HEK293T (cell line): Measurements from ENCODE around the gene BLTP2.

Experiments
- BHLHE40 ChIP-seq: fragments of 450-650 bp; IDR thresholded peaks from 2 replicates; pipeline ENCODE4 v1.6.1; 2016; ENCODE audit warnings: mild to moderate bottlenecking, moderate library complexity, borderline replicate concordance
- CTBP1 ChIP-seq: fragments of 450-650 bp; IDR thresholded peaks from 2 replicates; pipeline ENCODE4 v1.6.1; 2016; ENCODE audit warnings: borderline replicate concordance
- ELF4 ChIP-seq: fragments of 450-650 bp; IDR thresholded peaks from 2 replicates; pipeline ENCODE4 v1.6.1; 2017; ENCODE audit warnings: antibody characterized with exemption
- FOXA1 ChIP-seq: fragments of 450-650 bp; IDR thresholded peaks from 2 replicates; pipeline ENCODE4 v1.6.1; 2016; ENCODE audit warnings: mild to moderate bottlenecking
- FOXK2 ChIP-seq: fragments of 450-650 bp; IDR thresholded peaks from 2 replicates; pipeline ENCODE4 v1.6.1; 2016; ENCODE audit warnings: mild to moderate bottlenecking
- FOXM1 ChIP-seq: fragments of 450-650 bp; IDR thresholded peaks from 2 replicates; pipeline ENCODE4 v1.6.1; 2017; ENCODE audit warnings: mild to moderate bottlenecking, borderline replicate concordance
- HDGF ChIP-seq: fragments of 450-650 bp; IDR thresholded peaks from 2 replicates; pipeline ENCODE4 v1.6.1; 2017; ENCODE audit warnings: antibody characterized with exemption, borderline replicate concordance
- LEF1 ChIP-seq: fragments of 450-650 bp; IDR thresholded peaks from 2 replicates; pipeline ENCODE4 v1.6.1; 2017; ENCODE audit warnings: mild to moderate bottlenecking, borderline replicate concordance
- PKNOX1 ChIP-seq: fragments of 450-650 bp; IDR thresholded peaks from 2 replicates; pipeline ENCODE4 v1.6.1; 2016
- SP1 ChIP-seq: fragments of 450-650 bp; IDR thresholded peaks from 2 replicates; pipeline ENCODE4 v1.6.1; 2017
- SUZ12 ChIP-seq: fragments of 450-650 bp; IDR thresholded peaks from 2 replicates; pipeline ENCODE4 v1.6.1; 2016; ENCODE audit warnings: mild to moderate bottlenecking
- ZNF384 ChIP-seq: fragments of 450-650 bp; IDR thresholded peaks from 2 replicates; pipeline ENCODE4 v1.6.1; 2016

GRCh38 chr17:28613931-28614381 is 31.0 kb downstream of the BLTP2 start, which contains the start of gene RSKR:
- no peak for TF ChIP-seq FOXK2
- no peak for TF ChIP-seq ELF4
- no peak for TF ChIP-seq CTBP1
- TF ChIP-seq FOXM1 = no peak
- no peak for TF ChIP-seq SP1
- no peak for TF ChIP-seq HDGF
- TF ChIP-seq LEF1 = no peak
- TF ChIP-seq SUZ12 = no peak
- no peak for TF ChIP-seq BHLHE40
- TF ChIP-seq ZNF384 = no peak
- TF ChIP-seq FOXA1 = no peak
- no peak for TF ChIP-seq PKNOX1
